GM12878 (cell line): Measurements from ENCODE around the gene AGBL3. TPM values are rescaled to one million over a fixed set of nuclear protein-coding genes. Genes with fewer than 3 reads are reported as not detected.
A peak's percentile ranks its signal among the peaks of the same experiment; 100 is the strongest.

Experiments used
- ATAC-seq: fragments of 200-7000 bp; cut with Tn5 transposase; 3 replicates; pipeline ENCODE4 v1.9.1; 2020; ENCODE audit warnings: mild to moderate bottlenecking, moderate library complexity
- BruUV-seq: library from RNA; stranded (reverse); fragments of 400-500 nt; replicated peaks from 2 replicates; lab custom pipeline; 2021; lab: Mats Ljungman, UMichigan
- CTCF ChIA-PET: fragments of 300-600 bp; sonication (Branson Sonifier 250); formaldehyde crosslinking; extraction: SDS; loops from one replicate; lab custom pipeline; 2021; ENCODE audit warnings: inconsistent platforms; lab: Yijun Ruan, JAX
- POLR2A ChIA-PET: fragments of 350-600 bp; formaldehyde crosslinking; extraction: SDS; loops from one replicate; lab custom pipeline; 2021; ENCODE audit warnings: inconsistent platforms; lab: Charles Lee
- RAD21 ChIA-PET: fragments of 300-600 bp; sonication (Branson Sonifier 250); formaldehyde crosslinking; loops from one replicate; lab custom pipeline; 2023; ENCODE audit warnings: antibody characterized with exemption; ENCODE audit not compliant: unreplicated experiment; lab: Charles Lee
- SMC1A ChIA-PET: fragments of 300-600 bp; sonication (Branson Sonifier 250); formaldehyde crosslinking; loops from one replicate; lab custom pipeline; 2023; ENCODE audit not compliant: unreplicated experiment, uncharacterized antibody; lab: Charles Lee
- DNase-seq: peaks from one replicate; pipeline ENCODE4 v3.0.0-alpha.2; 2011; ENCODE audit warnings: low read depth, low spot score
- FAIRE-seq: peaks from 3 replicates; lab custom pipeline; 2011; peaks lifted over from hg19 to GRCh38; lab: Jason Lieb, UNC
- H2AFZ ChIP-seq: 2 replicates; pipeline ENCODE4 v1.6.0; 2011; ENCODE audit warnings: low read depth, low read length, control low read depth; ENCODE audit not compliant: control insufficient read depth
- H3K27ac ChIP-seq: 2 replicates; pipeline ENCODE4 v1.5.1; 2011; ENCODE audit warnings: control low read depth; ENCODE audit not compliant: control insufficient read depth, insufficient read depth
- H3K27me3 ChIP-seq, 2 experiments: replicated peaks in 1 of 2; 2 replicates each; pipeline versions ENCODE4 v1.6.0 to v1.6.1; 2011; ENCODE audit warnings: low read length in 1 of 2; ENCODE audit not compliant: control insufficient read depth in 2 of 2, insufficient read depth in 2 of 2
- H3K36me3 ChIP-seq, 2 experiments: 2 replicates each; pipeline ENCODE4 v1.5.1; 2011; ENCODE audit warnings: low read length in 1 of 2; ENCODE audit not compliant: control insufficient read depth in 2 of 2, insufficient read depth in 2 of 2
- H3K4me1 ChIP-seq: 2 replicates; pipeline ENCODE4 v1.6.1; 2011; ENCODE audit warnings: mild to moderate bottlenecking, low read length, moderate library complexity, mixed read lengths; ENCODE audit not compliant: control insufficient read depth, insufficient read depth
- H3K4me2 ChIP-seq: 2 replicates; pipeline ENCODE4 v1.6.0; 2011; ENCODE audit warnings: control low read depth; ENCODE audit not compliant: control insufficient read depth, insufficient read depth
- H3K4me3 ChIP-seq: fragments of 200-600 bp; sonication (generic); 2 replicates; pipeline ENCODE4 v1.5.1; 2016
- H3K79me2 ChIP-seq: 2 replicates; pipeline ENCODE4 v1.6.0; 2011; ENCODE audit warnings: low read length; ENCODE audit not compliant: control insufficient read depth, insufficient read depth
- H3K9ac ChIP-seq: 2 replicates; pipeline ENCODE4 v1.8.0; 2011; ENCODE audit warnings: low read length, control low read depth, mixed read lengths; ENCODE audit not compliant: control insufficient read depth, insufficient read depth
- H3K9me3 ChIP-seq: replicated peaks from 3 replicates; pipeline ENCODE4 v1.5.1; 2011; ENCODE audit warnings: mild to moderate bottlenecking, low read length; ENCODE audit not compliant: control insufficient read depth, insufficient read depth
- H4K20me1 ChIP-seq: 2 replicates; pipeline ENCODE4 v1.6.0; 2011; ENCODE audit not compliant: control insufficient read depth, insufficient read depth
- BHLHE40 ChIP-seq, 2 experiments: fragments of 450-650 bp in 1 of 2; IDR thresholded peaks; 2 replicates each; pipeline ENCODE4 v1.6.1; 2011 to 2017; ENCODE audit warnings: low read depth in 2 of 2, borderline replicate concordance in 1 of 2, improper control_type of control experiment in 1 of 2, low read length in 1 of 2, mild to moderate bottlenecking in 1 of 2
- EED ChIP-seq: sonication (generic); IDR thresholded peaks from 2 replicates; pipeline ENCODE4 v1.6.1; 2016; ENCODE audit warnings: antibody characterized with exemption, low read depth
- MEF2B ChIP-seq: fragments of 450-650 bp; IDR thresholded peaks from 2 replicates; pipeline ENCODE4 v1.6.1; 2018; ENCODE audit warnings: mild to moderate bottlenecking, moderate library complexity; ENCODE audit not compliant: partially characterized antibody, poor library complexity, severe bottlenecking
- RAD51 ChIP-seq: fragments of 450-650 bp; IDR thresholded peaks from 2 replicates; pipeline ENCODE4 v1.6.1; 2016; ENCODE audit warnings: moderate library complexity, mild to moderate bottlenecking, inconsistent platforms
- SPI1 ChIP-seq: IDR thresholded peaks from 2 replicates; pipeline ENCODE4 v1.6.1; 2011; ENCODE audit warnings: low read depth, mild to moderate bottlenecking, low read length, moderate library complexity, borderline replicate concordance; ENCODE audit not compliant: insufficient read depth
- ZNF24 ChIP-seq: fragments of 450-650 bp; IDR thresholded peaks from 2 replicates; pipeline ENCODE4 v1.6.1; 2017; ENCODE audit warnings: antibody characterized with exemption, mild to moderate bottlenecking
- WGBS: methylation state at CpG from one replicate; pipeline ENCODE4 v1.1.6; 2016; ENCODE audit warnings: low lambda C conversion rate; ENCODE audit not compliant: insufficient replicate concordance, insufficient coverage; ENCODE audit errors: missing lambda C conversion rate; 5-methylcytosine and 5-hydroxymethylcytosine counted together
- in situ Hi-C: fragments of 300-500 bp; cut with MboI; formaldehyde crosslinking; loops from 9 replicates; pipeline ENCODE4 v1.14.3; 2018; ENCODE audit warnings: mixed read lengths
- intact Hi-C: fragments of 100-400 bp; cut with micrococcal nuclease; formaldehyde crosslinking; loops from one replicate; pipeline ENCODE4 v1.14.2; 2022; ENCODE audit not compliant: unreplicated experiment
- polyA plus RNA-seq, 11 experiments: library from polyadenylated mRNA; depleted of rRNA in 4 of 11; unstranded in 6 of 11; stranded (reverse) in 5 of 11; fragments of >200 nt; fragmentation: Nextera tagmentation in 4 of 11; fragmentation: Illumina TruSeq in 1 of 11; extraction: Ambion mirVana in 4 of 11; extraction: Trizol in 1 of 11; gene quantifications; 1 replicate in 1 of 11; 2 replicates in 10 of 11; pipeline versions ENCODE4 v1.2.1 to v1.2.3, GENCODE V29; 2011 to 2016; ENCODE audit warnings: inconsistent platforms in 2 of 11, missing spikeins in 2 of 11, low read depth in 1 of 11
- total RNA-seq, 4 experiments: library from RNA; depleted of rRNA in 3 of 4; stranded (reverse); fragments of >200 nt in 3 of 4; fragmentation: Illumina TruSeq in 1 of 4; extraction: Trizol in 1 of 4; gene quantifications; 2 replicates each; pipeline versions ENCODE4 v1.2.1 to v1.2.3, GENCODE V29; 2013 to 2021
- TF ChIP-seq, protein P1 (sequence below): IDR thresholded peaks from 2 replicates; pipeline ENCODE4 v1.6.1; 2011; ENCODE audit warnings: borderline replicate concordance, low read depth, mild to moderate bottlenecking, moderate library complexity, mixed read lengths, low read length; ENCODE audit not compliant: insufficient read depth; ENCODE audit errors: extremely low read length
- TF ChIP-seq, protein P2 (sequence below): fragments of 450-650 bp; IDR thresholded peaks from 2 replicates; pipeline ENCODE4 v1.6.1; 2017; ENCODE audit warnings: mild to moderate bottlenecking, moderate library complexity
- TF ChIP-seq, protein P3 (sequence below): fragments of 450-650 bp; IDR thresholded peaks from 2 replicates; pipeline ENCODE4 v1.6.1; 2016; ENCODE audit warnings: mild to moderate bottlenecking, moderate library complexity, borderline replicate concordance
- TF ChIP-seq, protein P4 (sequence below): fragments of 450-650 bp; IDR thresholded peaks from 2 replicates; pipeline ENCODE4 v1.6.1; 2016; ENCODE audit warnings: mild to moderate bottlenecking

AGBL3 gene
- total and polyA plus RNA-seq, 10 of the 15 experiments (the other 5 are each of a cell fraction or from before 2014, with no cell fraction given): 0.82 to 12.4 (median 3.7) TPM

- Histone ChIP-seq H3K4me3 (peak overlapping the region; percentile 67), H4K20me1 (no peaks in the 10 kb centered on the region), H3K9me3 (peaks cover 3% of the 10 kb centered on the region), H3K79me2 (peaks cover 39% of the 10 kb centered on the region), H3K9ac (peak overlapping the region; percentile 42; the same call in 1 of the 2 replicates), H3K27ac (peak overlapping the region; percentile 73), H3K4me2 (peak overlapping the region; percentile 73), H2AFZ (no peak overlapping the region), H3K27me3 (no peaks in the 10 kb centered on the region), H3K36me3 (no peaks in the 10 kb centered on the region), H3K4me1 (peaks cover 26% of the 10 kb centered on the region)
- DNase-seq: no peak
- POLR2A ChIA-PET: interaction anchor here (0.9 to 9.3 kb wide), 7 partner anchors 15 to 161 kb away, joined by 3 to 169 read pairs (median 4); partner anchors contain the start of genes AGBL3 and CYREN
- intact Hi-C loops (no loop called here), in situ Hi-C loops (no loop called here)
- no peak for FAIRE-seq
- no TSS peak for BruUV-seq
- WGBS: 77% methylated on average over 8 of the region's 8 CpGs
- CTCF ChIA-PET: interaction anchor here (0.8 to 6.8 kb wide), 7 partner anchors 10 to 163 kb away, joined by 3 to 86 read pairs (median 10); partner anchors contain the start of genes AGBL3 and CYREN
- SMC1A ChIA-PET: interaction anchor here (0.6 to 12.4 kb wide), 13 partner anchors 8 to 1279 kb away, joined by 3 to 293 read pairs (median 4); partner anchors contain the start of genes AGBL3 and CYREN
- ATAC-seq: no peak
- RAD21 ChIA-PET: interaction anchor here (0.8 to 7.3 kb wide), 10 partner anchors 11 to 519 kb away, joined by 3 to 154 read pairs (median 8); partner anchors contain the start of genes AGBL3 and CYREN
- TF ChIP-seq SPI1: peak; percentile 51; the same call in 1 of the 2 replicates
- TF ChIP-seq ZNF24: no peak
- peak; percentile 36 for TF ChIP-seq MEF2B
- TF ChIP-seq, protein P1, sequence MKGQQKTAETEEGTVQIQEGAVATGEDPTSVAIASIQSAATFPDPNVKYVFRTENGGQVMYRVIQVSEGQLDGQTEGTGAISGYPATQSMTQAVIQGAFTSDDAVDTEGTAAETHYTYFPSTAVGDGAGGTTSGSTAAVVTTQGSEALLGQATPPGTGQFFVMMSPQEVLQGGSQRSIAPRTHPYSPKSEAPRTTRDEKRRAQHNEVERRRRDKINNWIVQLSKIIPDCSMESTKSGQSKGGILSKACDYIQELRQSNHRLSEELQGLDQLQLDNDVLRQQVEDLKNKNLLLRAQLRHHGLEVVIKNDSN: no peak
- TF ChIP-seq, protein P2, sequence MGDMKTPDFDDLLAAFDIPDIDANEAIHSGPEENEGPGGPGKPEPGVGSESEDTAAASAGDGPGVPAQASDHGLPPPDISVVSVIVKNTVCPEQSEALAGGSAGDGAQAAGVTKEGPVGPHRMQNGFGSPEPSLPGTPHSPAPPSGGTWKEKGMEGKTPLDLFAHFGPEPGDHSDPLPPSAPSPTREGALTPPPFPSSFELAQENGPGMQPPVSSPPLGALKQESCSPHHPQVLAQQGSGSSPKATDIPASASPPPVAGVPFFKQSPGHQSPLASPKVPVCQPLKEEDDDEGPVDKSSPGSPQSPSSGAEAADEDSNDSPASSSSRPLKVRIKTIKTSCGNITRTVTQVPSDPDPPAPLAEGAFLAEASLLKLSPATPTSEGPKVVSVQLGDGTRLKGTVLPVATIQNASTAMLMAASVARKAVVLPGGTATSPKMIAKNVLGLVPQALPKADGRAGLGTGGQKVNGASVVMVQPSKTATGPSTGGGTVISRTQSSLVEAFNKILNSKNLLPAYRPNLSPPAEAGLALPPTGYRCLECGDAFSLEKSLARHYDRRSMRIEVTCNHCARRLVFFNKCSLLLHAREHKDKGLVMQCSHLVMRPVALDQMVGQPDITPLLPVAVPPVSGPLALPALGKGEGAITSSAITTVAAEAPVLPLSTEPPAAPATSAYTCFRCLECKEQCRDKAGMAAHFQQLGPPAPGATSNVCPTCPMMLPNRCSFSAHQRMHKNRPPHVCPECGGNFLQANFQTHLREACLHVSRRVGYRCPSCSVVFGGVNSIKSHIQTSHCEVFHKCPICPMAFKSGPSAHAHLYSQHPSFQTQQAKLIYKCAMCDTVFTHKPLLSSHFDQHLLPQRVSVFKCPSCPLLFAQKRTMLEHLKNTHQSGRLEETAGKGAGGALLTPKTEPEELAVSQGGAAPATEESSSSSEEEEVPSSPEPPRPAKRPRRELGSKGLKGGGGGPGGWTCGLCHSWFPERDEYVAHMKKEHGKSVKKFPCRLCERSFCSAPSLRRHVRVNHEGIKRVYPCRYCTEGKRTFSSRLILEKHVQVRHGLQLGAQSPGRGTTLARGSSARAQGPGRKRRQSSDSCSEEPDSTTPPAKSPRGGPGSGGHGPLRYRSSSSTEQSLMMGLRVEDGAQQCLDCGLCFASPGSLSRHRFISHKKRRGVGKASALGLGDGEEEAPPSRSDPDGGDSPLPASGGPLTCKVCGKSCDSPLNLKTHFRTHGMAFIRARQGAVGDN: 0 out of 2 replicates have a peak, but pooled peaks have one; percentile 29
- TF ChIP-seq RAD51: no peak
- no peak for TF ChIP-seq EED
- TF ChIP-seq, protein P3, sequence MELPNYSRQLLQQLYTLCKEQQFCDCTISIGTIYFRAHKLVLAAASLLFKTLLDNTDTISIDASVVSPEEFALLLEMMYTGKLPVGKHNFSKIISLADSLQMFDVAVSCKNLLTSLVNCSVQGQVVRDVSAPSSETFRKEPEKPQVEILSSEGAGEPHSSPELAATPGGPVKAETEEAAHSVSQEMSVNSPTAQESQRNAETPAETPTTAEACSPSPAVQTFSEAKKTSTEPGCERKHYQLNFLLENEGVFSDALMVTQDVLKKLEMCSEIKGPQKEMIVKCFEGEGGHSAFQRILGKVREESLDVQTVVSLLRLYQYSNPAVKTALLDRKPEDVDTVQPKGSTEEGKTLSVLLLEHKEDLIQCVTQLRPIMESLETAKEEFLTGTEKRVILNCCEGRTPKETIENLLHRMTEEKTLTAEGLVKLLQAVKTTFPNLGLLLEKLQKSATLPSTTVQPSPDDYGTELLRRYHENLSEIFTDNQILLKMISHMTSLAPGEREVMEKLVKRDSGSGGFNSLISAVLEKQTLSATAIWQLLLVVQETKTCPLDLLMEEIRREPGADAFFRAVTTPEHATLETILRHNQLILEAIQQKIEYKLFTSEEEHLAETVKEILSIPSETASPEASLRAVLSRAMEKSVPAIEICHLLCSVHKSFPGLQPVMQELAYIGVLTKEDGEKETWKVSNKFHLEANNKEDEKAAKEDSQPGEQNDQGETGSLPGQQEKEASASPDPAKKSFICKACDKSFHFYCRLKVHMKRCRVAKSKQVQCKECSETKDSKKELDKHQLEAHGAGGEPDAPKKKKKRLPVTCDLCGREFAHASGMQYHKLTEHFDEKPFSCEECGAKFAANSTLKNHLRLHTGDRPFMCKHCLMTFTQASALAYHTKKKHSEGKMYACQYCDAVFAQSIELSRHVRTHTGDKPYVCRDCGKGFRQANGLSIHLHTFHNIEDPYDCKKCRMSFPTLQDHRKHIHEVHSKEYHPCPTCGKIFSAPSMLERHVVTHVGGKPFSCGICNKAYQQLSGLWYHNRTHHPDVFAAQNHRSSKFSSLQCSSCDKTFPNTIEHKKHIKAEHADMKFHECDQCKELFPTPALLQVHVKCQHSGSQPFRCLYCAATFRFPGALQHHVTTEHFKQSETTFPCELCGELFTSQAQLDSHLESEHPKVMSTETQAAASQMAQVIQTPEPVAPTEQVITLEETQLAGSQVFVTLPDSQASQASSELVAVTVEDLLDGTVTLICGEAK: peak; percentile 37; the same call in 1 of the 2 replicates
- TF ChIP-seq, protein P4, sequence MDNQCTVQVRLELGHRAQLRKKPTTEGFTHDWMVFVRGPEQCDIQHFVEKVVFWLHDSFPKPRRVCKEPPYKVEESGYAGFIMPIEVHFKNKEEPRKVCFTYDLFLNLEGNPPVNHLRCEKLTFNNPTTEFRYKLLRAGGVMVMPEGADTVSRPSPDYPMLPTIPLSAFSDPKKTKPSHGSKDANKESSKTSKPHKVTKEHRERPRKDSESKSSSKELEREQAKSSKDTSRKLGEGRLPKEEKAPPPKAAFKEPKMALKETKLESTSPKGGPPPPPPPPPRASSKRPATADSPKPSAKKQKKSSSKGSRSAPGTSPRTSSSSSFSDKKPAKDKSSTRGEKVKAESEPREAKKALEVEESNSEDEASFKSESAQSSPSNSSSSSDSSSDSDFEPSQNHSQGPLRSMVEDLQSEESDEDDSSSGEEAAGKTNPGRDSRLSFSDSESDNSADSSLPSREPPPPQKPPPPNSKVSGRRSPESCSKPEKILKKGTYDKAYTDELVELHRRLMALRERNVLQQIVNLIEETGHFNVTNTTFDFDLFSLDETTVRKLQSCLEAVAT: peak; percentile 95
- no peak for TF ChIP-seq BHLHE40 (IDR thresholded peaks at IDR 0.05; ENCODE audit: borderline replicate concordance in 1 of 2, low read depth in 2 of 2, low read length in 1 of 2)
These were observed 163.9 kb downstream of the AGBL3 start for GRCh38 chr7:135150072-135150782.
